GM12872 (cell line): ENCODE results near the gene PTPRE.

Experiments used
- CTCF ChIP-seq: IDR thresholded peaks from 3 replicates; pipeline ENCODE4 v1.5.1; 2011; ENCODE audit warnings: low read depth, mild to moderate bottlenecking, low read length, moderate library complexity; ENCODE audit not compliant: insufficient read depth

The PTPRE gene

DNA sequence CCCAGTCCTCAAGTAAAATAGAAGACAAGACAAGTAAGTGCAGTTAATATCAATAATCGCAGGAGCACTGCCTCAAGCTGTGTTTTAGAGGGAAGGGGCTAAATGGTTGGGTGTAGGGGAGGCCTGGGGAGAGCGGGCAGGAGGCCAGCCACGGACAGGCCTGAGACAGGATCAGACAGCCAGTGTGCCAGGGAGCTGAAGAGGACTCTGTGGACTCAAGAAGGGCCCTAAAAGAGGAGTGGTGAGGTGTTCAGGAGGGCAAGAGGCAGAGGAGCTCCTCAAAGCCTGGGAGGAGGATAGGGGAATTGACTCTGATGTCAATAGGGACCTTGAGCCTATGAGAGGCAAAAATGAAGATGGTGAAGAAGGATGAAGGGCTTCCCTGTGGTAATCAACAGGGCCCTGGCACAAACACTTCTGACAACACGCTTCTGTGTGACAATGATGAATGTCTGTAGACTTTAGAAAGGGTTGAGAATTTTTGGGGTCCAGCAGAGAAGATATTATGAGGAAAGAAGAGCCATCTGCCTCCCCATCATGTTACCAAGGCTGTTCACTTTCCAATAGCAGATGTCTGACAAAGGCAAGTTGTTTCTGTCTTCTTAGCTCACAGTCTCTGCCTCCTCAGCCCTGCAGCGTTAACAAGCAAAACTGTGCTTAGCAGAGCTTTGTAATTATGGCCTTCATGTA, 2.4 kb upstream of the PTPRE start:
- TF ChIP-seq CTCF: no peak

- TF ChIP-seq CTCF: no peak
These were observed 1.7 kb upstream of the PTPRE start for GRCh38 chr10:127905001-127905847.

GRCh38 chr10:127905848-127906261, 1.0 kb upstream of the PTPRE start:
- TF ChIP-seq CTCF: no peak

DNA sequence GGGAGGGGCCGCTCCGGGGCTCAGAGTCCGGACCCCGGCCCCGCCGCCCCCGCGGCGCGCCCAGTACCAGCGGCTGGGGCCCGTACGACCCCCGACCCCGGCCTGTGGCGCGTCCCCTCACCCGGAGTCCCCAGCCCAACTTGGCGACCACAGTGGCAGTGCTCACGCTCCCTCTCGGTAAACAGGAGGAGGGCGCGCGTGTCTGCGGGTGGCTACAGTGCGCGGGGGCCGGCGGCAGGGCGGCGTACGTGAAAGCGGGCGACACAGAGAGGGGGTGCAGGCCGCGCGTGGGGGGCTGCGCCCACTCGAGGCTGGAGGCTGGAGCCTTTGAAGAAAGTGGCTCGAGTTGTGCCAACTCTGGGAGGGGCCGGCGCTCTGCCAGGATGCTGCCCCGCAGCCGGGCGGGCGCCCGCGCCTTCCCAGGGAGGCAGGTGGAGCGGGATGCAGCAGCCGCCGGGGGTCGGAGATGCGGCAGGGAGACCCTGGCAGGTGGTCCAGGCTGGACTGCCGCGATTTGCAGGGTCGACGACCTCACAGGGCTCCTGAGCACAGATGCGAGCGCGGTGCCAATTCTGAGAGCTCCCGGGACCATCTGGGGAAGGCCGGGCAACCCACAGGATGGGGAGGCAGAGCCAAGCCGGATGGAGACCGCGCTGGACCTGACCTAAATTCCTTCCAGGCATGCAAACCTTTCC, 655 bp downstream of the PTPRE start:
- TF ChIP-seq CTCF: no peak

- TF ChIP-seq CTCF: no peak
These were observed 1.4 kb downstream of the PTPRE start for GRCh38 chr10:127908106-127908958.

DNA sequence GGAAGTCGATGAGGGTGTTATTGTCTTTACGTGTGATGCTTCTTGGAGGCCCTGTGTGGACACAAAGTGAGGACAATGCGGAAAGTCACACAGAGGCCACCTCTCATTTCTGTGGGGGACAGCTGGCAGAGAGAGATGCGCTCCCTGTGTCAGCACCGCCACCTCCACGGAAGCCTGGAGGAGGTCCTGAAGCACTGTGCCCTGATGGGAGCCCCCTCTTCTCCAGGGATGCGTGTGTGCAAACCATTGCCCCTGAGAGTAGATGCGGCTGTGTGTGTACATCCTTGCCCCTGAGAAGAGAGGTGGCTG, 2.0 kb downstream of the PTPRE start:
- no peak for TF ChIP-seq CTCF
